ENCODE results near the gene AGPAT4. TPM values are rescaled to one million over a fixed set of nuclear protein-coding genes. Genes with fewer than 3 reads are reported as not detected.

Gene AGPAT4
- total and polyA plus RNA-seq, 3 donors from 2014 or later = 5.4 to 7.2 (median 6.4) TPM

- WGBS, 2 donors = 86 to 91% methylated on average over 4 of the region's 4 CpGs
- no peaks in the 10 kb centered on the region for H3K36me3 ChIP-seq (ENCODE audit: low read depth, missing control alignments)
- intact Hi-C loops (cut with DNase I; ENCODE audit: low total_unique reads) = no loop called here
Measured at GRCh38 chr6:161103475-161103874, 170.4 kb downstream of the AGPAT4 start.

GRCh38 chr6:161101517-161101916, 172.3 kb downstream of the AGPAT4 start:
- TF ChIP-seq POLR2A (IDR thresholded peaks at IDR 0.05) (no peak), CTCF (IDR thresholded peaks at IDR 0.05) (no peak)
- WGBS, 2 donors = 87% methylated on average over 7 of the region's 7 CpGs
- no peaks in the 10 kb centered on the region for H3K4me1 ChIP-seq
- intact Hi-C loops (cut with DNase I; ENCODE audit: low total_unique reads) = no loop called here
- H3K27ac ChIP-seq = no peak overlapping the region
- no peaks in the 10 kb centered on the region for H3K9me3 ChIP-seq
- DNase-seq = no peak
- no peaks in the 10 kb centered on the region for H3K36me3 ChIP-seq (ENCODE audit: low read depth, missing control alignments)
- H3K4me3 ChIP-seq = no peak overlapping the region
- H3K27me3 ChIP-seq = no peaks in the 10 kb centered on the region

More at GRCh38 chr6:161103475-161103874, 170.4 kb downstream of the AGPAT4 start:
- no peaks in the 10 kb centered on the region for H3K4me1 ChIP-seq
- TF ChIP-seq POLR2A (IDR thresholded peaks at IDR 0.05) = no peak
- TF ChIP-seq CTCF (IDR thresholded peaks at IDR 0.05) = no peak
- no peak overlapping the region for H3K4me3 ChIP-seq
- H3K27me3 ChIP-seq = no peaks in the 10 kb centered on the region
- no peaks in the 10 kb centered on the region for H3K9me3 ChIP-seq
- DNase-seq = no peak
- H3K27ac ChIP-seq = no peak overlapping the region

- Histone ChIP-seq H3K27me3 (no peaks in the 10 kb centered on the region), H3K27ac (no peak overlapping the region), H3K9me3 (no peaks in the 10 kb centered on the region), H3K36me3 (ENCODE audit: low read depth, missing control alignments) (no peaks in the 10 kb centered on the region), H3K4me1 (no peaks in the 10 kb centered on the region), H3K4me3 (no peak overlapping the region)
- TF ChIP-seq POLR2A (IDR thresholded peaks at IDR 0.05) = no peak
- no peak for TF ChIP-seq CTCF (IDR thresholded peaks at IDR 0.05)
- DNase-seq = no peak
- 83 to 86% methylated on average over 8 of the region's 8 CpGs for WGBS, 2 donors
- intact Hi-C loops (cut with DNase I; ENCODE audit: low total_unique reads) = no loop called here
Measured at GRCh38 chr6:161100072-161100471, 173.8 kb downstream of the AGPAT4 start.

GRCh38 chr6:161095916-161096315, 177.9 kb downstream of the AGPAT4 start:
- intact Hi-C loops (cut with DNase I; ENCODE audit: low total_unique reads) = no loop called here

More at GRCh38 chr6:161095916-161096315, 177.9 kb downstream of the AGPAT4 start:
- Histone ChIP-seq H3K27ac (no peak overlapping the region), H3K36me3 (ENCODE audit: low read depth, missing control alignments) (no peaks in the 10 kb centered on the region), H3K4me1 (no peaks in the 10 kb centered on the region), H3K4me3 (no peak overlapping the region), H3K9me3 (no peaks in the 10 kb centered on the region), H3K27me3 (no peaks in the 10 kb centered on the region)
- TF ChIP-seq POLR2A (IDR thresholded peaks at IDR 0.05) (no peak), CTCF (IDR thresholded peaks at IDR 0.05) (no peak)
- DNase-seq = no peak

Data from testis (tissue), 3 donors.